ENCODE measurements around the gene MAPK10. TPM values are rescaled to one million over a fixed set of nuclear protein-coding genes. Genes with fewer than 3 reads are reported as not detected.

The MAPK10 gene
- total and polyA plus RNA-seq, 2 experiments from 2014 or later, result 3.6 to 8.1 TPM

DNA sequence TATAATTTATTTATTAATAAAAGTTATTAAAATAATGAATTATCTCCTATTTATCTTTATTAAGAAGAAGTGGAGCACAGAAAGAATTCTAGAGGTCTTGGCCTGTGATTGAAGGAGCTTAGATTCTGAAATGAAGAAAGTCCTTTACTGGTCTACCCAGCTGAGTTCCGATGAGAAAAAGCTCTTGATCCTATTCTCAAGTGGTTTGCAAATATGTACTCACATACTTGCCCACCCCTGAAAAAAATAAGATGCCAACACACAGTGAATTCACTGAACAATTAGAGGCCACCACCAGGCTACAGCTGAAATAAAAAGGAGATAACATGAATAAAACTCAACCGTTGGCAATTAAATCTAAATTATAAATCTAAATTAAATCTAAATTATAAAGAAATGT is 253.4 kb downstream of the MAPK10 start:
- Mint-ChIP-seq H3K36me3 (ENCODE audit: low read depth) (no peaks in the 10 kb centered on the region), H3K27me3 (ENCODE audit: insufficient read depth, low read depth, poor library complexity) (no peaks in the 10 kb centered on the region), H3K4me1 (peaks cover 7% of the 10 kb centered on the region; the same call in 1 of the 3 replicates), H3K27ac (no peak overlapping the region), H3K9me3 (no peaks in the 10 kb centered on the region), H3K4me3 (no peak overlapping the region)
- no peaks in the 10 kb centered on the region for H3K9me2 ChIP-seq (ENCODE audit: insufficient read depth)
- H4K20me1 ChIP-seq (replicated peaks; ENCODE audit: insufficient read depth), result no peaks in the 10 kb centered on the region
- H3K4me2 ChIP-seq, result no peak overlapping the region
- H3K4me3 ChIP-seq, result no peak overlapping the region
- H2AFZ ChIP-seq, result no peak overlapping the region
- H3K27ac ChIP-seq (ENCODE audit: low read depth), result no peak overlapping the region
- H3K79me2 ChIP-seq (replicated peaks; ENCODE audit: insufficient read depth), result no peaks in the 10 kb centered on the region
- H3F3A ChIP-seq (replicated peaks; ENCODE audit: low read depth), result no peaks in the 10 kb centered on the region
- TF ChIP-seq EZH2phosphoT487 (IDR thresholded peaks at IDR 0.05; ENCODE audit: unreplicated experiment) (no peak), POLR2AphosphoS5 (IDR thresholded peaks at IDR 0.05; ENCODE audit: low read depth) (no peak), CREB1 (CRISPR knock-in tag; IDR thresholded peaks at IDR 0.05; ENCODE audit: low read depth) (no peak), NANOG (IDR thresholded peaks at IDR 0.05; ENCODE audit: borderline replicate concordance) (no peak), ZNF331 (CRISPR knock-in tag; IDR thresholded peaks at IDR 0.05; ENCODE audit: low read depth) (no peak), JUNB (IDR thresholded peaks at IDR 0.05; ENCODE audit: unreplicated experiment) (no peak)
- TF ChIP-seq, protein P1, sequence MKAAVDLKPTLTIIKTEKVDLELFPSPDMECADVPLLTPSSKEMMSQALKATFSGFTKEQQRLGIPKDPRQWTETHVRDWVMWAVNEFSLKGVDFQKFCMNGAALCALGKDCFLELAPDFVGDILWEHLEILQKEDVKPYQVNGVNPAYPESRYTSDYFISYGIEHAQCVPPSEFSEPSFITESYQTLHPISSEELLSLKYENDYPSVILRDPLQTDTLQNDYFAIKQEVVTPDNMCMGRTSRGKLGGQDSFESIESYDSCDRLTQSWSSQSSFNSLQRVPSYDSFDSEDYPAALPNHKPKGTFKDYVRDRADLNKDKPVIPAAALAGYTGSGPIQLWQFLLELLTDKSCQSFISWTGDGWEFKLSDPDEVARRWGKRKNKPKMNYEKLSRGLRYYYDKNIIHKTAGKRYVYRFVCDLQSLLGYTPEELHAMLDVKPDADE (IDR thresholded peaks at IDR 0.05), result no peak
- no peaks in the 10 kb centered on the region for H3K36me3 ChIP-seq (ENCODE audit: insufficient read depth)
- H3K4me1 ChIP-seq (ENCODE audit: insufficient read depth), result peaks cover 7% of the 10 kb centered on the region; the same call in 1 of the 2 replicates
- ATAC-seq (no peak), DNase-seq (ENCODE audit: low spot score) (no peak)
- no peaks in the 10 kb centered on the region for H3K27me3 ChIP-seq (ENCODE audit: insufficient read depth)

DNA sequence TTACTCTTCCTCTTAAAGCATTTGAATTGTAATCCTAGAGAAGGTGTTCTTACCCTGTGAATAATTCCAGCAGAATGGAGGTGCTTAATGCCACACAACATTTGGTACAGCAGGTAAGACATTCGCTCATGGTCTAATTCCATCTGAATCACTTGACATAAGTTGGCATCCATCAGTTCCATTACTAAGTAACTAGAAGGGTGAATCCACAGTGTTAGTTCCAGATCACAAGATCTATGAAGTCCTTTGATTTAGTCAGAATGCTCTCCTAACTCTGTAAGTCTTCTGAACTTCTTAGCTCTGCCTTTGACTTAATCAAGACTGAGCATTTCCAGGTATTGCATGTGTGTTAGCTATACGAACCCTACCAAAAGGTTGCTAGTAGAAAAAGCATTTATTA is 258.0 kb downstream of the MAPK10 start:
- H3K36me3 Mint-ChIP-seq (ENCODE audit: low read depth), result no peaks in the 10 kb centered on the region
- no peaks in the 10 kb centered on the region for H3K79me2 ChIP-seq (replicated peaks; ENCODE audit: insufficient read depth)
- H3K9me3 Mint-ChIP-seq, result no peaks in the 10 kb centered on the region
- no peaks in the 10 kb centered on the region for H3K27me3 ChIP-seq (ENCODE audit: insufficient read depth)
- H2AFZ ChIP-seq, result no peak overlapping the region
- H3K4me2 ChIP-seq, result no peak overlapping the region
- no peaks in the 10 kb centered on the region for H3K9me2 ChIP-seq (ENCODE audit: insufficient read depth)
- H3K4me1 Mint-ChIP-seq, result peaks cover 13% of the 10 kb centered on the region; the same call in 2 of the 3 replicates
- peaks cover 10% of the 10 kb centered on the region; the same call in 1 of the 2 replicates for H3K4me1 ChIP-seq (ENCODE audit: insufficient read depth)
- no peak overlapping the region for H3K4me3 Mint-ChIP-seq
- ATAC-seq (no peak), DNase-seq (ENCODE audit: low spot score) (no peak)
- H4K20me1 ChIP-seq (replicated peaks; ENCODE audit: insufficient read depth), result no peaks in the 10 kb centered on the region
- H3K27me3 Mint-ChIP-seq (ENCODE audit: insufficient read depth, low read depth, poor library complexity), result no peaks in the 10 kb centered on the region
- H3F3A ChIP-seq (replicated peaks; ENCODE audit: low read depth), result no peaks in the 10 kb centered on the region
- H3K4me3 ChIP-seq, result no peak overlapping the region
- H3K36me3 ChIP-seq (ENCODE audit: insufficient read depth), result no peaks in the 10 kb centered on the region
- no peak overlapping the region for H3K27ac Mint-ChIP-seq
- TF ChIP-seq, protein P2, sequence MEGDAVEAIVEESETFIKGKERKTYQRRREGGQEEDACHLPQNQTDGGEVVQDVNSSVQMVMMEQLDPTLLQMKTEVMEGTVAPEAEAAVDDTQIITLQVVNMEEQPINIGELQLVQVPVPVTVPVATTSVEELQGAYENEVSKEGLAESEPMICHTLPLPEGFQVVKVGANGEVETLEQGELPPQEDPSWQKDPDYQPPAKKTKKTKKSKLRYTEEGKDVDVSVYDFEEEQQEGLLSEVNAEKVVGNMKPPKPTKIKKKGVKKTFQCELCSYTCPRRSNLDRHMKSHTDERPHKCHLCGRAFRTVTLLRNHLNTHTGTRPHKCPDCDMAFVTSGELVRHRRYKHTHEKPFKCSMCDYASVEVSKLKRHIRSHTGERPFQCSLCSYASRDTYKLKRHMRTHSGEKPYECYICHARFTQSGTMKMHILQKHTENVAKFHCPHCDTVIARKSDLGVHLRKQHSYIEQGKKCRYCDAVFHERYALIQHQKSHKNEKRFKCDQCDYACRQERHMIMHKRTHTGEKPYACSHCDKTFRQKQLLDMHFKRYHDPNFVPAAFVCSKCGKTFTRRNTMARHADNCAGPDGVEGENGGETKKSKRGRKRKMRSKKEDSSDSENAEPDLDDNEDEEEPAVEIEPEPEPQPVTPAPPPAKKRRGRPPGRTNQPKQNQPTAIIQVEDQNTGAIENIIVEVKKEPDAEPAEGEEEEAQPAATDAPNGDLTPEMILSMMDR (conservative IDR thresholded peaks at IDR 0.05; ENCODE audit: low read depth in 2 of 2), result no peak
- no peak for TF ChIP-seq STAT1 (IDR thresholded peaks at IDR 0.05; ENCODE audit: unreplicated experiment)
- no peak for TF ChIP-seq NANOG (IDR thresholded peaks at IDR 0.05; ENCODE audit: borderline replicate concordance)
- TF ChIP-seq JUNB (IDR thresholded peaks at IDR 0.05; ENCODE audit: unreplicated experiment), result no peak
- no peak for TF ChIP-seq EZH2phosphoT487 (IDR thresholded peaks at IDR 0.05; ENCODE audit: unreplicated experiment)
- TF ChIP-seq, protein P3, sequence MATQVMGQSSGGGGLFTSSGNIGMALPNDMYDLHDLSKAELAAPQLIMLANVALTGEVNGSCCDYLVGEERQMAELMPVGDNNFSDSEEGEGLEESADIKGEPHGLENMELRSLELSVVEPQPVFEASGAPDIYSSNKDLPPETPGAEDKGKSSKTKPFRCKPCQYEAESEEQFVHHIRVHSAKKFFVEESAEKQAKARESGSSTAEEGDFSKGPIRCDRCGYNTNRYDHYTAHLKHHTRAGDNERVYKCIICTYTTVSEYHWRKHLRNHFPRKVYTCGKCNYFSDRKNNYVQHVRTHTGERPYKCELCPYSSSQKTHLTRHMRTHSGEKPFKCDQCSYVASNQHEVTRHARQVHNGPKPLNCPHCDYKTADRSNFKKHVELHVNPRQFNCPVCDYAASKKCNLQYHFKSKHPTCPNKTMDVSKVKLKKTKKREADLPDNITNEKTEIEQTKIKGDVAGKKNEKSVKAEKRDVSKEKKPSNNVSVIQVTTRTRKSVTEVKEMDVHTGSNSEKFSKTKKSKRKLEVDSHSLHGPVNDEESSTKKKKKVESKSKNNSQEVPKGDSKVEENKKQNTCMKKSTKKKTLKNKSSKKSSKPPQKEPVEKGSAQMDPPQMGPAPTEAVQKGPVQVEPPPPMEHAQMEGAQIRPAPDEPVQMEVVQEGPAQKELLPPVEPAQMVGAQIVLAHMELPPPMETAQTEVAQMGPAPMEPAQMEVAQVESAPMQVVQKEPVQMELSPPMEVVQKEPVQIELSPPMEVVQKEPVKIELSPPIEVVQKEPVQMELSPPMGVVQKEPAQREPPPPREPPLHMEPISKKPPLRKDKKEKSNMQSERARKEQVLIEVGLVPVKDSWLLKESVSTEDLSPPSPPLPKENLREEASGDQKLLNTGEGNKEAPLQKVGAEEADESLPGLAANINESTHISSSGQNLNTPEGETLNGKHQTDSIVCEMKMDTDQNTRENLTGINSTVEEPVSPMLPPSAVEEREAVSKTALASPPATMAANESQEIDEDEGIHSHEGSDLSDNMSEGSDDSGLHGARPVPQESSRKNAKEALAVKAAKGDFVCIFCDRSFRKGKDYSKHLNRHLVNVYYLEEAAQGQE (IDR thresholded peaks at IDR 0.05; ENCODE audit: unreplicated experiment), result no peak
- no peak overlapping the region for H3K27ac ChIP-seq (ENCODE audit: low read depth)

All from GM23338 (cell line).